GM18909 (cell line): ENCODE measurements around the gene JUND.

Experiments used
- ATAC-seq: cut with Tn5 transposase; IDR thresholded peaks from one replicate; pipeline ENCODE4 v1.9.1; 2021; ENCODE audit warnings: mild to moderate bottlenecking; ENCODE audit not compliant: unreplicated experiment, poor library complexity

The JUND gene

DNA sequence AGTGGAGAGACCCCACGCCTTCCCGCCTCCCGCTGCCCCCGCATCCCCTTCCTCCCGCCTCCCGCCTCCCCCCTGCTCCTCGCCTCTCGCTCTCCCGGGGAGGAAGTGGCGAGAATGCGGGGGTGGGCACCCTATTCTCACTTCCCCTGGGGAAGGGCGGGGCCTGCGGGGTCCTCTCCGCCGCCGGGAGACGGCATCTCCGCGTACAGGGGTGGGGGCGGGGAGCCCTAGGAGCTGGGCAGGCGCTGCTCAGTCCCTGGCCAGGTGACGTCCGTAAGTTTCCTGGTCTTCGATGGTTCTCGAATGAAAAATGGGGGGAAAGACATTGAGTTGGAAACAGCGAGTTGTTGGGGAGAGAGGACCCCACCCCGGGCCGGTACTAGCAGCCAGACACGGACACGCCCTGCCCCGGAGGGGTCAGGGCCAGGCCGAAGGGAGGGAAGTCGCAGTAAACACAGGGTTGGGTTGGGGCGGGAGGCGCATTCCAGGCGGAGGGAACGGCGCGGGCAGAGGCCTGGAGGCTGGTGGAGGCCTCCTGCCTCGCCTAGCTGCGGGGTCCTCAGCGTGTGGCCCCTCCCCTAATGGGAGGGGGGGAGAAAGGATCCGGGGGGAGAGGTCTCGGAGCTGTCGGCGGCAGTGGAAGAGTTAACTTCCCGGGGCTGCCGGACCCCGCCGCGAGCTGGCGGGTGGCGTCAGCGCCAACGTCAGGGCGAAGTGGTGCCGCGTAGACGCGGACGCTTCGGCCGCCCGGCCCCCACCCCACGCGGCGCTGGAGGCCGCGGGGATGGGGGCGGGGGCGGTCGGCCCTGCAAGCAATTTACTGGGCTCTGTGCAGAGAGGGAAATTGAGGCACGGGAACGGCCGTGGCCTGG, 10.4 kb upstream of the JUND start:
- peak; percentile 49 for ATAC-seq

GRCh38 chr19:18291019-18291524, 9.7 kb upstream of the JUND start:
- ATAC-seq = peak; percentile 13

DNA sequence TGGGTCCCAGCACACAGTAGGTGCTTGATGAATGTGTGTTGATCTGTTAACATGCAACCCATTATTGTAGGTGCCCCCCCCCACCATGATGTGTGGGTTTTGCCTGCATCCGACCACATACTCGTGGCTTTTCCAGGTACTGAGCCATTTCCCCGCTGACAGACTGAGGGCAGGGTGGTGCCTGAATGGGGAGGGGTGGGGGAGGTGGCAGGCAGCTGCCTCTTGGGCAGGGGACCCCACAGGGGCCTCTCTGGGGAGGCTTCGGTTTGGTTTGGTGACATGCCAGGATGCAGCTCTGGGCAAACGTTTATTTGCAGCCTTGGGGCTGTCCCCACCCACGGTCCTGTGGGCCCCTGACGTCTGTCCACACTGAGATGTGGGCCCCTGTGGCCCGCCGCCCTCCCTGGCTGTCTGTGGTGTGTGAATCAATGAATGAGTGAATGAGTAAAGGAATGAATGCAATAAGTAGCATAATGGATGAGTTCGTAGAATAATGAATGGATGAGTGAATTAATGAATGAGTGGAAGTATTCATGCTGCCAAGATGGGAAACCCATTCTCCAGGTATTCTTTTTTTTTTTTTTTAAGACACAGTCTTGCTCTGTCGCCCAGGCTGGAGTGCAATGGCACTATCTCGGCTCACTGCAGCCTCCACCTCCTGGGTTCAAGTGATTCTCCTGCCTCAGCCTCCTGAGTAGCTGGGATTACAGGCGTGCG, 9.0 kb upstream of the JUND start:
- peak; percentile 48 for ATAC-seq

GRCh38 chr19:18289471-18290301, 8.3 kb upstream of the JUND start:
- no peak for ATAC-seq

GRCh38 chr19:18287836-18288772, 6.7 kb upstream of the JUND start:
- no peak for ATAC-seq

DNA sequence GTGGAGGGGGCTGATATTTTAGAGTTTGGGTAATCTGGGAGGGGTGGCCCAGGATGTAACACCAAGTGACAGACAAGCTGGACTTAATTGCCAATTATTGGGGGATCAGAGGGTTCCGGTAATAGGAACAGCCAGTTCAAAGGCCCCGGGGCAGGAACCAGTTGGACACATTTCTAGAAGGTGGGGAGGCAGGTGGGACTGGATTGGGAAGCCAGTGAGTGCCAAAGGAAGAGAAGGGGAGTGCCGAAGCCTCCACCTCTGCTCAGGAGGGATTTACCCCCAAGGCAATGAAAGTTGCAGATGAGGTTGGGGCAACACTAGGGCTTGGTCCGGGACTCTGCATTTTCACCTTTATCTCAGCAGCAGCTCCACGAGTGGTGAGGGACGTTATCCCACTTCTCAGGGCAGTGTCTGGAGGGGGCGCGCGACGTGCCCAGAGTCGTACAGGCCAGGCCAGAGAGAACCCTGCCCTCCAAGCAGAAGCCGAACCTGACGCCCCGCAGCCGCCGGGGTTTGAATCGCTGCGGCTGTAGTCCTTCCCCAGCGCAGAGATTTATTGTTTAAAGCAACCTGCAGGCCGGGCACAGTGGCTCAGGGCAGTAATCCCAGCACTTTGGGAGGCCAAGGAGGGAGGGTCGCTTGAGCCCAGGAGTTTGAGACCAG, 5.7 kb upstream of the JUND start:
- ATAC-seq = no peak

GRCh38 chr19:18284712-18285360, 3.4 kb upstream of the JUND start:
- no peak for ATAC-seq

DNA sequence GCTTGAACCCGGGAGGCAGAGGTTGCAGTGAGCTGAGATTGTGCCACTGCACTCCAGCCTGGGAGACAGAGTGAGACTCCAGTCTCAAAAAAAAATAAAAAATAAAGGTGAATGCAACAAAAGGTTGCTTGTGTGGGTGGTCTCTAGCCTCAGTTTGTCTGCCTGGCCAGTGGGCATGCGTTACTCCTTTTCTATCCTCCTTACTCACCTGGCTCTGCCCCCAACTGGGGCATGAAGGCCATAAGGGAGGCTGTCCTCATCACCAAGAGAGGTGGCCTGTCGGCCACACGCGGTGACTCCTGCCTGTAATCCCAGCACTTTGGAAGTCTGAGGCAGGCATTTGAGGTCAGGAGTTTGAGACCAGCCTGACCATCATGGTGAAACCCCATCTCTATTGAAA, 1.9 kb upstream of the JUND start:
- no peak for ATAC-seq

DNA sequence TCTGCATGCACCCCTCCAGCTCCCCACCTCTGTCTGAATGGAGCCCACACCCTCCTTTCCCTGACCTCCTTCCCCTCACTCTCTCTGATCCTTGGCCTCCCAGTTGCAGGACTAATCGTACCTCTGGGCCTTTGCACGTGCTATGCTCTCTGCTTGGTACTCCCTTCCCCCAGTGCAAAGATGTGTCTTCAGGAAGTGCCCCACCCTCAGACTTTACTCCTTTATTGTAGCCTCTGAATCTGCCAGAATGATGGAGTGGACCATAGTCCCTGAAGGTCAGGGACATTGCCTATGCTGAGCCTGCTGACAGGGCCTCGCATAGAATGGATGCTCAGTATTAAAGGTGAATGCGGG, 1.3 kb upstream of the JUND start:
- no peak for ATAC-seq

GRCh38 chr19:18282021-18282787, 782 bp upstream of the JUND start:
- no peak for ATAC-seq

- peak; percentile 19 for ATAC-seq
Observed at GRCh38 chr19:18280247-18281081, 958 bp downstream of the JUND start.

DNA sequence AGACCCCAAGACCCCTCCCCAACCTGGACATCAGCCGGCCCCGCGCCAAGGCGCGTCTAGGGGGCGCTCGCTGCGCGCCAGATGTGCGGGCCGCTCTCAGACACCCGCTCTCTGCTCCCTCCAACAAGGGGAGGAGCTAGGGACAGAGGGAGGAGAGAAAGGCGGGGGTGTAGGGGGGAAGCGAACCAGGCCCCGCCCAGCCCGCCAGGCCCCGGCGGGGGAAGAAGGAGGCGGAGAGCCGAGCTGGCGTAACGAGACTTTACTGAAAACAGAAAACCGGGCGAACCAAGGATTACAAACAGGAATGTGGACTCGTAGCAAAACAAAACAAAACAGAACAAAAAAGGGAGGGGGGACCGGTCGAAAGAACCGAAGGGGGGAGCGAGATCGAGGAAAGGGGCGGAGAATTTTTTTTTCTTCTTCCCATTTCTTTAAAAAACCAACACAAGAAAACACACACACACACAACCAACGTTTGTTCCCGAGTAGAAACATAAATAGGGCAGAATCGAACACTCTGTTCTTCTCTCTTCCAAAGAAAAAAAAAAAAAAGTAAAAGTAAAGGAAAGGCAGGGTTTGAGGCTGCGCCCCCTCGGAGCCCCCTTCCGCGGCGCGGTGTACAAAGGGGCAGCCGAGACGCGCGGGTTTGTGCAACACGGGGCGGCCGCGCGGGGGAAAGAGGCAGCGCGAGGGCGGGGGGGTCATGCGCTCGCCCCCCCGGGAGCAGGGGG, 1.7 kb downstream of the JUND start:
- ATAC-seq = peak; percentile 23

- no peak for ATAC-seq
Observed at GRCh38 chr19:18279266-18279515, 2.2 kb downstream of the JUND start.

GRCh38 chr19:18278521-18279265, 2.7 kb downstream of the JUND start:
- no peak for ATAC-seq

DNA sequence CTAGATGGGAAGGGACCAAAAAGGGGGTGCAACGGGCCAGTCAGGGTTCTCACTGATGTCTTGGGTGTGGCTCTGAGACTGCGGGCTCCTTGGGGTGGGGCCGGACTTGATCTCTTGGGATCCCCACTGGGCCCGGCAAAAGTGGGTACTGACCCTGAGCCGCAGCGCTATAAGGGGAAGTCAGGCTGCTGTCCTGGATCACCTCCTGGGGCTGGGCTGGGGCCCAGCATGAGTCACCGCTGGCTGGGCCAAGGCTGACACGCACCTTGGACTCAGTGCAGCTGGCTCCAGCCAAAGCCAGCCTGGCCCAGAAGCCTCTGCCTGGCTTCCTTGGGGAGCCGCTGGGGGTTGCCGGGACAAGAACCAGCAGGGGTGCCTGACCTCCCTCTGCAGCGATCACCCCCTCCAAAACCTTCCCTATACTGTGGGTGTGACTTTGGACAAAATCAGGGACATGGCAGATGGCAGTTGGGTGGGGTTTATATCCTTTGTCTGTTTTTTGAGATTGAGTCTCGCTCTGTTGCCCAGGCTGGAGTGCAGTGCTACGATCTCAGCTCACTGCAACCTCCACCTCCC, 6.6 kb downstream of the JUND start:
- no peak for ATAC-seq
